Rectal smooth muscle tissue (tissue), 1 donor: ENCODE results near the gene DCTN4.
A peak's percentile ranks its signal among the peaks of the same experiment; 100 is the strongest.
"Not testable (repeated sequence)": the region's sequence is repeated elsewhere in the genome, so short reads cannot be mapped to it uniquely, and the experiment has no call there.

Experiments
- H3K27ac ChIP-seq: one replicate; pipeline ENCODE4 v1.7.0; 2013; ENCODE audit warnings: low read depth, low read length, inconsistent platforms
- H3K27me3 ChIP-seq: one replicate; pipeline ENCODE4 v1.7.0; 2013; ENCODE audit warnings: low read length; ENCODE audit not compliant: control insufficient read depth, insufficient read depth
- H3K36me3 ChIP-seq: one replicate; pipeline ENCODE4 v1.7.0; 2013; ENCODE audit warnings: low read length; ENCODE audit not compliant: control insufficient read depth, insufficient read depth
- H3K4me1 ChIP-seq: one replicate; pipeline ENCODE4 v1.7.0; 2013; ENCODE audit warnings: low read length; ENCODE audit not compliant: control insufficient read depth, insufficient read depth
- H3K4me3 ChIP-seq: one replicate; pipeline ENCODE4 v1.7.0; 2013; ENCODE audit warnings: low read length
- H3K9ac ChIP-seq: one replicate; pipeline ENCODE4 v1.7.0; 2013; ENCODE audit warnings: low read length

The DCTN4 gene

DNA sequence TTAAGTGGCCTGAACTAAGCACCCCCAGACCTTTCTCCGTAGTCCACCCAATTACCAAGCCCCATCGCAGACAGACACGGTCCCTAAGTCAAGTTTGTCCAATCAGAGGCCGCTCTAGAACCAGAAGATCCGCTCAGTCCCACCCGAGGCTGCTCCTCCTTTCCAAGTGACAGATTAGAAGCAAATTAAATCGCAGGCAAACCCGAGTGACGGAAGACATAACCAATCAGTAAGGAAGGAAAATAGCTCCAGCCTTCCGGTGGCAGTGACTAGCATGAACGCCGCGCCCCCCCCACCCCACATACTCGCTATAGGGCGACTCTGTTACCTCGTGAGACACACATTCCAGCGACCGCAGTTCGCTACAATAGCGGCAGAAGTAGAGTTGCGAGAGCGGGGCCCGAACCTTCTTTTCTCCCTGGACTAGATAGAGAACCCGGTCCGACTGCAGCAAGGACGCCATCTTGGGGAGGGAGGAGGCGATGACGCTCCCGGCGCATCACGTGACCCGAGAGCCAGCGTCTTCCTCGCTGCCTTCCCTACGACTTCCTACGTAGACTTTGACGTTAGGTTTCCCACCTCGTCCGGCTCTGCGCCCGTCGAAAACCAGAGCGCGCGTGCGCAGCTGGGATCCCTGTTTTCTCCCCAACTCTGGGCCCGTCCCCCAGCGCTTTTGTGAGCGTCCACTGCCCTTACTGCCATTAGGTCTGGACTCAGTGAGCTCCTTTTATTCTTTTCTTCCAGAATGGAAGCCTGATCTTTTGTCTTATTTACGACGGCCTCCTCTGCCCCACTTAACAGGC lies at the start of gene DCTN4:
Gene DCTN4, minus strand, starts transcription at position 487 of the 803 bp plus-strand sequence. Its CDS starts 24 bp downstream, at position 463.
- Histone ChIP-seq H3K27ac (peak within 1 kb of the TSS; percentile 99), H3K4me3 (peak within 1 kb of the TSS; percentile 96), H3K36me3 (no peaks in the 10 kb centered on the region), H3K4me1 (peaks cover 9% of the 10 kb centered on the region), H3K9ac (peak within 1 kb of the TSS; percentile 96), H3K27me3 (no peaks in the 10 kb centered on the region)

DNA sequence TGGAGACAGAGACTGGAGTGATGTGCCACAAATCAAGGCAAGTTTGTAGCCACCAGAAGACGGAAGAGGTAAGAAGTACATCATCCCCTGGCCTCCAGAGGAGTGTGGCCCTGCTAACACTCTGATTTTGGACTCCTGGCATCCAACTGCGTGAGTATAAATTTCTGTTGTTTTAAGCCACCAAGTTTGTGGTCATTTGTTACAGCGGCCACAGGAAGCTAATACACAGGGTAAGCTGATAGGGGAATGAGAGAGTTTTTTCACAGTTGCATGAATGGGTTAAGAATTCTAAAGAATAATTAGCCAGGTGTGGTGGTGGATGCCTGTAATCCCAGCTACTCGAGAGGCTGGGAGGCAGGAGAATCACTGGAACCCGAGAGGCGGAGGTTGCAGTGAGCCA lies 45.6 kb upstream of the DCTN4 start:
- Histone ChIP-seq H3K9ac (no peak overlapping the region), H3K4me1 (peaks cover 4% of the 10 kb centered on the region), H3K36me3 (no peaks in the 10 kb centered on the region), H3K27me3 (no peaks in the 10 kb centered on the region), H3K4me3 (no peak overlapping the region), H3K27ac (no peak overlapping the region)

DNA sequence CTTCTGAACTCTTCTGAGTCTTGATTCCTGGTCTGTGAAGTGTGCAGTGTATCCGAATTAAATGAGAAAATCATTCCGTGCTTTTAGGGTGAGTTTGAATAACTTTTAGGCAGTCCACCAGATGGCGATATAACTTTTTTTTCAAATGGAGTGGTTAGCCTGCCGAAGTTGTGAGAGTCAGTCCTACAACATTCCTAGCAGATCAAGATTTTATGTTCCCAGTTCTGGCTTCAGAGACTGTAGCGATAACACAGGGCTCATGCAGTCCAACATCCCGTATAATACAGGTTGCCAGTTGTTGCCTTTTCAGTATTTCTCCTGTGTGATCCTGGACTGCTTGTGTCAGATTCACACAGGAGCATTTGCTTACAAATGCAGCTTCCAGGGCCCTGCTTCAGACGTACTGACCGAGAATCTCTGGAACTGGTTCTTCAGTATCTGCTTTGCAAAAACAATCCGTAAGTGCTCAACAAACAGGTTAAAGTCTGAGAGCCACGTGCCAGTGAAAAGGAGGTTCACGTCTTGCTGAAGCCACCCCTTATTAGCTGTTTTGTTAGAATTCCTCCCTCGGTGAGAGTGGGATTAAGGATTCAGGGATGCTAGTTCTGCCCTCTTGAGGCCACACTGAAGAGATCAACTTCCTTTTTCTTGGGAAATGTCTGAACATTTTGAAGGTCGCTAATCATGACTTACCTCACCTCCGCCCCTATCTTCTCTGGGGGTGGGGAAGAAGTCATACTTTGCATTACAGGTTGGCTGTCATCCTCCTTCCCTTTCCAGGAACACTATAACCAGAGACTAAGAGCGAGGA lies 42.5 kb upstream of the DCTN4 start:
- no peak overlapping the region for H3K27ac ChIP-seq
- H3K36me3 ChIP-seq: no peaks in the 10 kb centered on the region
- no peak overlapping the region for H3K9ac ChIP-seq
- no peaks in the 10 kb centered on the region for H3K27me3 ChIP-seq
- H3K4me3 ChIP-seq: peak overlapping the region; percentile 42
- H3K4me1 ChIP-seq: no peaks in the 10 kb centered on the region

DNA sequence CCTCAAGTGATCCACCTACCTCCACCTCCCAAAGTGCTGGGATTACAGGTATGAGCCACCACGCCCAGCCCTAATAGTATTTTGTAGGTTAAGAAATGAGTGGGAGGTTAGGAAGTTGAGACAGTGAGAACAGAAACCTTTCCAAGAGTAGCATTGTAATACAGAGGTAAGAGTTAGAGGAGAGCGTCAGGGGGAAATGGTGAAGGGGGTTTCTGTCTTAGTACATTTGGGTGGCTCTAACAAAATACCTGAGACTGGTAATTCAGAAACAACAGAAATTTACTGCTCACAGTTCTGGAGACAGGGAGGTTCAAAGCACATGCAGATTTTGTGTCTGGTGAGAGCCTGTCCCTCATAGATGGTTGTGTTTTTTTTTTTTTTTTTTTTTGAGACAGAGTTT lies 38.6 kb upstream of the DCTN4 start:
- H3K27ac ChIP-seq: no peak overlapping the region
- H3K36me3 ChIP-seq: peaks cover 10% of the 10 kb centered on the region

DNA sequence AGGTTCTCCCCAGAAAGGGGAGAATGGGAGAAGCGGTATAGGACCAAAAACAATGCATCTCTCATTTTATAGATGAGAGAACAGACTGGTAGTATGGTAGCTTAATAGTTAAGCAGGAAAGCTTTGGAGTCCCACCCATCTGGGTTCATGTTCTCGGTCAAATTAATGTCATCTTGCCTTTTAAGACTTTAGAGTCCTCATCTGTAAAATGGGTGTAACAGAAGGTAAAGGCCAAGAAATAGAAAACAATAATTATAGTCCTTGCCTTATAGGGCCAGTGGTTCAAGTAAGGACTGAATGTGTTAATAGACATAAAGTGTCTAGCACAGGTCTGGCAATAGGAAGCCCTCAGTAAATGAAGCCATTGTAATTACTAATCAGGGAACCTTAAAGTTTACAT lies 36.1 kb upstream of the DCTN4 start:
- H3K4me1 ChIP-seq: peaks cover 2% of the 10 kb centered on the region
- peaks cover 10% of the 10 kb centered on the region for H3K36me3 ChIP-seq
- no peak overlapping the region for H3K9ac ChIP-seq
- no peak overlapping the region for H3K4me3 ChIP-seq
- H3K27me3 ChIP-seq: no peaks in the 10 kb centered on the region
- no peak overlapping the region for H3K27ac ChIP-seq

More for the DNA sequence above, 38.6 kb upstream of the DCTN4 start:
- H3K4me1 ChIP-seq: no peaks in the 10 kb centered on the region
- no peaks in the 10 kb centered on the region for H3K27me3 ChIP-seq
- H3K4me3 ChIP-seq: no peak overlapping the region
- H3K9ac ChIP-seq: no peak overlapping the region

DNA sequence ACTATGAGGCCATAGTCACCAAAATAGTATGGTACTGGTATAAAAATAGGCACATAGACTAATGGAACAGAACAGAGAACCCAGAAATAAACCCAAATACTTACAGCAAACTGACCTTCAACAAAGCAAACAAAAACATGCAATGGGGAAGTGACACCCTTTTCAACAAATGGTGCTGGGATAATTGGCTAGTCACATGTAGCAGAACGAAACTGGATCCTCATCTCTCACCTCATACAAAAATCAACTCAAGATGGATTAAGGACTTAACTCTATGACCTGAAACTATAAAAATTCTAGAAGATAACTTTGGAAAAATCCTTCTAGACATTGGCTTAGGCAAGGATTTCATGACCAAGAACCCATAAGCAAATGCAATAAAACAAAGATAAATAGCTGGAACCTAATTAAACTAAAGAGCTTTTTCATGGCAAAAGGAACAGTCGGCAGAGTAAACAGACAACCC lies 34.6 kb upstream of the DCTN4 start:
- H3K36me3 ChIP-seq, H3K27me3 ChIP-seq, H3K4me3 ChIP-seq, H3K27ac ChIP-seq, H3K4me1 ChIP-seq, H3K9ac ChIP-seq: not testable (repeated sequence)

DNA sequence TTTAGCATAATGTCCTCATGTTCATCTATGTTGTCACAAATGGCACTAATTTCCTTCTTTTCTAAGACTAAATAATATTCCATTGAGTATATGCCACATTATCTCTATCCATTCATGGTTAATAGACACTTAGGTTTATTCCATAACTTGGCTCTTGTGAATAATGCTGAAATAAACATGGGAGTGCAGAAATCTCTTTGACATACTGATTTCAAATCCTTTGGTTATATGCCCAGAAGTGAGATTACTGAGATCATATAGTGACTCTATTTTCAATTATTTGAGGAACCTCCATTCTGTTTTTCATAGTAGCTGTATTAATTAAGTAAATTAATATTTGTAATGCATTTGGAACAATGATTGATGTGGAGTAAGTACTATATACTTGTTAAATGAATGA lies 32.7 kb upstream of the DCTN4 start:
- H3K27ac ChIP-seq: no peak overlapping the region
- peaks cover 5% of the 10 kb centered on the region for H3K4me1 ChIP-seq
- H3K27me3 ChIP-seq: no peaks in the 10 kb centered on the region
- no peak overlapping the region for H3K9ac ChIP-seq
- H3K4me3 ChIP-seq: no peak overlapping the region
- H3K36me3 ChIP-seq: peaks cover 10% of the 10 kb centered on the region

DNA sequence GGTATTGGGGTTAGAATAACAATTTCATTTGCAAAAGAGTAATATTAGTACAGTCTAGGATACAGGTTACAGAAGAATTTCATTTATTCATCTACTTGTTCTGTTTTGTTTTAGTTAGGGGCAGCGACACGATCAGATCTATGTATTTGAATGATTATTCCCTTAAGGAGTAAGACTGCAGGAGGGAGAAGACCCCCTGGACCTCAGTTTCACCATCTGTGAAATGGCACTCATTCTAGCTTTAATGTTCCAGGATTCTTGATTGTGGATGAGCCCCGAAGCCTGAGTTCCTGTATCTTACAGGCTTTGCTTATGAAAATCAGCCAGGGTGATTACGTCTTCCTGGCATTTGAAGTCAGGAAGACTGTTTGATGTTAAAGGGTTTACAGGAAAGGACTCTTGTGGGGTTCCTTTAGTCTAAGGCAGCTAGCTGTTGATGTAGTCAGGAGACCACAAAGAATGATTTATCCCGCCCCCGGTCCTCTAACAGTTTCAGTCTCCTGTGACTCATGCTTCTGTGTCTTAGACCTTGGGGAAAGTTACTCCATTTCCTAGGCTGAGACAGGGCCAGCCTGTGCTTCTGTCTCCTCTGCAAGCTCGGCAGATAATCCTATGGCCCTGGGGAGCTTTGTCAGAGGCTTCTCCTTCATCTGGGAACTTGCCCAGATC lies 31.3 kb upstream of the DCTN4 start:
- H3K4me3 ChIP-seq: no peak overlapping the region
- no peaks in the 10 kb centered on the region for H3K27me3 ChIP-seq
- H3K4me1 ChIP-seq: peaks cover 5% of the 10 kb centered on the region
- no peaks in the 10 kb centered on the region for H3K36me3 ChIP-seq
- H3K9ac ChIP-seq: peak overlapping the region; percentile 13
- peak overlapping the region; percentile 51 for H3K27ac ChIP-seq

DNA sequence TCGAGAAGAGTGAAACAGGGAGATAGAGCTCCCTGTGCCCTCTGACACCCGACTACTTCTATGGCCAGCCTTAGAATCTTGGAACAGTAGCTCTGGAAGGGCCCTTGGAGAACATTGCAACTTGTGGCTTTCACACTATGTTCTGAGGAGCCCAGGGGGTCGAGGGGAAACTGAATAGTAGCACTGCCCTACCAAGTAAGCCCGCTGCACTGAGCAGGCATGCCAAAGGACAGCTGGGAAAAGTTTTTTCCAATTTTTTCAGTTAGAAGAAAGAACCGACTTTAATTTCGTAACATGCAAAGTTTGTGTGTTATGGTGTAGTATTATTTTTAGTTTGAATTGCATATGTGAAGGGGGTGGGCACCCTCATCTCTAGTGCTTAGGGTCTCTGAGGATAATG lies 30.6 kb upstream of the DCTN4 start:
- H3K4me1 ChIP-seq: peaks cover 5% of the 10 kb centered on the region
- H3K27me3 ChIP-seq: no peaks in the 10 kb centered on the region
- peak overlapping the region; percentile 51 for H3K27ac ChIP-seq
- H3K4me3 ChIP-seq: no peak overlapping the region
- H3K9ac ChIP-seq: no peak overlapping the region
- no peaks in the 10 kb centered on the region for H3K36me3 ChIP-seq

DNA sequence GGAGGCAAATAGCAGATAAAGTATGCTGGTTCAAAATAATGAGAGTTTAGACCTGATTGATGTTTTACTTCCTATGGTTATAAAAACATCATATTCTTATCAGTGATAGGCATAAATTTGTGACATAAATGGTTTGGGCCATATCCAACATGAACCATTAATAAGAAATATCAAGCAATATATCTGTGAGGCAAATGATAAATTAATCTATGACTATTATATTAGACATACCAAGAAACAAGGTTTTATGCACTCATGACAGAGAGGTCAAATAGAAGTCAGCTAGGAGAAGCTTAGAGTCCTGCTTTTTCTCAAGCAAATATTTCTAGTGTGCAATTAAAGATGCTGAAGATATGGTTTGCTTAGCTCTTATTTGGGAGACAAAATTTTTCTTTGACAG lies 30.2 kb upstream of the DCTN4 start:
- H3K27ac ChIP-seq: no peak overlapping the region
- H3K27me3 ChIP-seq: no peaks in the 10 kb centered on the region
- H3K4me3 ChIP-seq: no peak overlapping the region
- peaks cover 5% of the 10 kb centered on the region for H3K4me1 ChIP-seq
- no peaks in the 10 kb centered on the region for H3K36me3 ChIP-seq
- H3K9ac ChIP-seq: no peak overlapping the region

DNA sequence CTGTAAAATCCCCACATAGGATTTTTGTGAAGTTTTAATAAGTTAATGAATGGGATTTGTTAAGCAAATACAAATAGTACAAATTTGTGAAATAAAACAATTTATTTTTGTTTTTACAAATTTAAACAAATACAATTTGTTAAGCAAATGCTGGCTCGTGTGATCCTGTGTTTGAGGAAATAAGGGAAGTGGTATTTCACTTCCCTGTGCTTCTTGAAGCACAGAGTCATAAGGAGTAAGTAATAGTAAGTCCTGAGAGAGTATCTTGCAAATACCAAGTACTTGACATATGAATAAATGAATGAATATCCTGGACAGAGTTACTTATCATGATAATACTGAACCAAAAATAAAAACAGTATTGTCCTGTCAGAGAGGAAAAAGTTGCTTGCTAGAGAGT lies 28.8 kb upstream of the DCTN4 start:
- Histone ChIP-seq H3K27me3 (no peaks in the 10 kb centered on the region), H3K4me3 (no peak overlapping the region), H3K36me3 (no peaks in the 10 kb centered on the region), H3K27ac (no peak overlapping the region), H3K9ac (no peak overlapping the region), H3K4me1 (peaks cover 14% of the 10 kb centered on the region)

DNA sequence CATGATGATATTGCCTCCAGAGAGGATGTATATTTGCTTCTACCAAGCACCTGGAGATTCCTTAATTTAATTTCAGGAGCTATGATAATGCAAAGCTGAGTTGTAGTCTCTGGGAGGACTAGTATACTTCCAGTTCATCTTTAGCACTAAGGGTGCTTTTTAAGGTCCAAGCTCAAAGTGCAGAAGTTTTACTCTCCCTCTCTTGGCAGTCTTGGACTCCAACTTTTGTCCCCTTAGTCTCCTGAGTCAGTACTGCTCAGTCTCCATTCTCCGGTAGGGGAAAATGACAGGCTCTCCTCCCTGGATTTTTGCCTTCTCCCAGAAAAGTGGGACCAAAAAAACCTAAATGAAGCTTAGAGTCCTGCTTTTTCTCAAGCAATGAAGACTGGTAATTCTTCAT lies 28.1 kb upstream of the DCTN4 start:
- Histone ChIP-seq H3K27me3 (no peaks in the 10 kb centered on the region), H3K36me3 (no peaks in the 10 kb centered on the region), H3K4me3 (no peak overlapping the region), H3K4me1 (peaks cover 20% of the 10 kb centered on the region), H3K27ac (no peak overlapping the region), H3K9ac (no peak overlapping the region)
